Lower leg skin (tissue), 3 donors: ENCODE data around the gene ULBP2.
"Not testable (repeated sequence)": the region's sequence is repeated elsewhere in the genome, so short reads cannot be mapped to it uniquely, and the experiment has no call there.

ENCODE experiments used
- POLR2A ChIP-seq, 2 donors: fragments of 450-650 bp; IDR thresholded peaks; one replicate each; pipeline ENCODE4 v1.6.1; 2016 to 2017; ENCODE audit warnings: antibody characterized with exemption in 2 of 2, mild to moderate bottlenecking in 1 of 2, moderate library complexity in 1 of 2
- TF ChIP-seq, protein P1 (sequence below), 3 donors: fragments of 450-650 bp; IDR thresholded peaks; one replicate each; pipeline ENCODE4 v1.5.1; 2016; ENCODE audit warnings: antibody characterized with exemption in 3 of 3, mild to moderate bottlenecking in 3 of 3, moderate library complexity in 2 of 3

DNA sequence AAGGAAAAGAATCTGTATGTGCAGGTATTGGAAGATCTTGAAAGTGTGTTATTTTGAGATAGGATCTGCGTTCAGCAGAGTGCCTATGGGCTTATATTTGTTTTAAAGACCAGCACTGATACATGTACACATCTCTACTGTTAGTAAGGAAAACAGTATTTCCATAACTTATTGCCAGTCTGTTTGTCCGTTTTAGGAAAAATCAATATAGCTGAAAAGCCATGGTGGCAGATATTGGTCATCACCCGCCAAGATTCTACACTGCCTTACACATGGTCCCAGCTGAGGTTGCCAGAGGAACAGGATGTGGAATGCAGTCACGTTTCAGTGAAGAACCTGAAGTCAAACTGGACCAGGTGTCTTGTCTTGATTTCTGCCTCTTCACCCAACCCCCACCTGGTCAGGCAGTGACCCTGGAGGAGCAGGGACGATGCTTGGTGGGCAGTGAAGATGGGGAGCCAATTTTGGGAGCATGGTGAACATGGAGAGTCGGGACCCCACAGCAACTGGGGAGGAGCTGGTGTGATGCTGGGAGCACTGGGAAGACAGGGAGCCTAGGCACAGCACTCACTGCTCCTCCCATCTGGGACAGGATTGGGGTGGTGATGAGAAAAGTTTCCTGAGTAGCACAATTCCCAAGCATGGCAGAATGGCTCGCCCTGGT, 14.0 kb downstream of the ULBP2 start:
- TF ChIP-seq, protein P1, sequence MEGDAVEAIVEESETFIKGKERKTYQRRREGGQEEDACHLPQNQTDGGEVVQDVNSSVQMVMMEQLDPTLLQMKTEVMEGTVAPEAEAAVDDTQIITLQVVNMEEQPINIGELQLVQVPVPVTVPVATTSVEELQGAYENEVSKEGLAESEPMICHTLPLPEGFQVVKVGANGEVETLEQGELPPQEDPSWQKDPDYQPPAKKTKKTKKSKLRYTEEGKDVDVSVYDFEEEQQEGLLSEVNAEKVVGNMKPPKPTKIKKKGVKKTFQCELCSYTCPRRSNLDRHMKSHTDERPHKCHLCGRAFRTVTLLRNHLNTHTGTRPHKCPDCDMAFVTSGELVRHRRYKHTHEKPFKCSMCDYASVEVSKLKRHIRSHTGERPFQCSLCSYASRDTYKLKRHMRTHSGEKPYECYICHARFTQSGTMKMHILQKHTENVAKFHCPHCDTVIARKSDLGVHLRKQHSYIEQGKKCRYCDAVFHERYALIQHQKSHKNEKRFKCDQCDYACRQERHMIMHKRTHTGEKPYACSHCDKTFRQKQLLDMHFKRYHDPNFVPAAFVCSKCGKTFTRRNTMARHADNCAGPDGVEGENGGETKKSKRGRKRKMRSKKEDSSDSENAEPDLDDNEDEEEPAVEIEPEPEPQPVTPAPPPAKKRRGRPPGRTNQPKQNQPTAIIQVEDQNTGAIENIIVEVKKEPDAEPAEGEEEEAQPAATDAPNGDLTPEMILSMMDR (IDR thresholded peaks at IDR 0.05) = not testable (repeated sequence)
- TF ChIP-seq POLR2A (IDR thresholded peaks at IDR 0.05) = not testable (repeated sequence)
